ENCODE data around the gene CRTC1. TPM values are rescaled to one million over a fixed set of nuclear protein-coding genes. Genes with fewer than 3 reads are reported as not detected.

Gene CRTC1
- total and polyA plus RNA-seq, 2 of the 13 experiments (the other 11 are each of a cell fraction or from before 2014, with no cell fraction given) = 2.0 to 2.7 TPM

- no peak for TF ChIP-seq ZNF318 (CRISPR knock-in tag; IDR thresholded peaks at IDR 0.05)
- no peak for TF ChIP-seq SRSF1 (optimal IDR thresholded peaks at IDR 0.05; ENCODE audit: low read depth, low read length)
- TF ChIP-seq ELF3 (CRISPR knock-in tag; IDR thresholded peaks at IDR 0.05) = no peak
- no peak for TF ChIP-seq SNAPC4 (CRISPR knock-in tag; IDR thresholded peaks at IDR 0.05)
- no peak for TF ChIP-seq U2AF1 (optimal IDR thresholded peaks at IDR 0.05; ENCODE audit: low read depth, low read length)
- peak; percentile 71 for TF ChIP-seq ZFP90 (CRISPR knock-in tag; IDR thresholded peaks at IDR 0.05; ENCODE audit: borderline replicate concordance)
- TF ChIP-seq ZMYM2 (CRISPR knock-in tag; IDR thresholded peaks at IDR 0.05) = 0 out of 2 replicates have a peak, but pooled peaks have one; percentile 64
- TF ChIP-seq HNF4G (IDR thresholded peaks at IDR 0.05; ENCODE audit: borderline replicate concordance, low read depth, low read length) = peak; percentile 41; the same call in 1 of the 2 replicates
- 0 out of 2 replicates have a peak, but pooled peaks have one; percentile 18 for TF ChIP-seq HNF4G (CRISPR knock-in tag; IDR thresholded peaks at IDR 0.05; ENCODE audit: borderline replicate concordance, low read depth)
- TF ChIP-seq NR2F1 (CRISPR knock-in tag; IDR thresholded peaks at IDR 0.05) = no peak
- TF ChIP-seq KLF9 (CRISPR knock-in tag; IDR thresholded peaks at IDR 0.05; ENCODE audit: low read depth) = no peak
Measured at GRCh38 chr19:18713550-18714117, 30.2 kb downstream of the CRTC1 start (continued).

Measured in HepG2 (cell line).